ENCODE measurements around the gene ZBTB40.

GRCh38 chr1:22509815-22510214, 58.2 kb downstream of the ZBTB40 start:
- TF ChIP-seq CTCF (IDR thresholded peaks at IDR 0.05) (no peak), POLR2A (IDR thresholded peaks at IDR 0.05) (no peak)

All from Peyer's patch (tissue), 4 donors.